ENCODE measurements around the gene ADAT2.
"Not testable (repeated sequence)": the region's sequence is repeated elsewhere in the genome, so short reads cannot be mapped to it uniquely, and the experiment has no call there.

Gene ADAT2

DNA sequence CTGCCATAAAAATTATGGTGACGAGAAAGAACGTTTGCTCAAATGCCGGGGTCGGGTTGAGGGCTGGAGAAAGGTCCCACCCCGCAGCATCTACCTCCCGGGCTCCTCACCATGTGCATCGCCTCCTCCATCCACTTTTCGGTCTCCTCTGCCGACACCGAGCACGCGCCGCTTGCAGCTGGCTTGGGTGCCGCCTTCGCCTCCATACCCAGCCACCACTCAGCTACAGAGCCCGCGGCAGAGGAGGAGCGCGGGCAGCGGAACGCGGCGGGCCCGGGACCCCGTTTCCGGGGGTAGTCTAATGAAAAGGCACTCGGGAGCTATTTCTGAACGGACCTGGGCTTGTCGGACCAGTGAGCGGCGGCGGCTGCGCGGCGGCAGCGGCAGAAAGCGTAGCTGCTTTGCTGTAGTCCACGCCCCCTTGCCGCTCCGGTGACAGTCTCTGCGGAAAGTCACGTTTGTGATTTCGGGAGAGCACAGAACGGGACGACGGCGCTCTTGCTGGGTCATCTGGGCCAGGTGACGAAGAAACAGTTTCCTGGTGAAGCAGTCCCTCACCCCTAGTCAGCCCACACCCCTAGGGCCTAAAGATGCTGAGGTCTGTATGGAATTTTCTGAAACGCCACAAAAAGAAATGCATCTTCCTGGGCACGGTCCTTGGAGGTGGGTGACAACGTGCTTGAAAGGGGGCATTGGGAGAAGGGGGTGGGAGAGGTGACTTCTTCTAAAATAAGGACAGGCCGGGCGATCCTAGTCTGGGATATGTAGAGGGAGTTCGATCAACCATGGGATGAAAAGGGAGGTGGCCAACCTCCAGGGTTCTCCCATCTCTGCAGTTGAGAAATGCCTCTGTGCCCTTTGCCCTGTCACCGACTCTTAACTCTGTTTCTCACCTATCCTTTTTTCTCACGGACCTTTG, at the start of gene ADAT2, which contains the start of gene PEX3:
Gene ADAT2 (minus strand): TSS at position 243 of the 919 bp plus-strand sequence. CDS start 37 bp downstream, at position 206.
Gene PEX3 (plus strand): TSS at position 353 of the 919 bp plus-strand sequence. CDS start 238 bp downstream, at position 591.
- DNase-seq (ENCODE audit: low read depth) = peak; percentile 82

GRCh38 chr6:143498428-143498827, 47.9 kb upstream of the ADAT2 start:
- no peak for DNase-seq (ENCODE audit: low read depth)

- no peak for DNase-seq (ENCODE audit: low read depth)
These were observed 46.5 kb upstream of the ADAT2 start for GRCh38 chr6:143496974-143497373.

- no peak for DNase-seq (ENCODE audit: low read depth)
These were observed 40.3 kb upstream of the ADAT2 start for GRCh38 chr6:143490775-143491174.

DNA sequence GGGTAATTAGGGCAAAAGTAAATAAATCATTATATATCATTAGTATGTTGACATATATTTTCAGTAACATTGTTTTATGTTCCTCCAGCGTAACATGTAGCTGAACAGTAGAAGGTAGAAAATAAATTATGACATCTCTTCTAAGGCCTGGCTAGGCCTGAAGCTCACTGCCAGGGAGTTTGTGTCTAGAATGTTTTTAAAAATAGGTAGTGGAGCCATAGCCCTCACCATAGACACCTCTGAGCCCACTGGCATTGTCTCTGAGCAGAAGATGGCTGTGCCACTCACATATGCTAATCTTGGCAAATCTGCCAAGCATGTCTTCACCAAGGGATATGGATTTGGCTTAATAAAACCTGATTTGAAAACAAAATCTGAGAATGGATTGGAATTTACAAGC, 39.7 kb upstream of the ADAT2 start:
- DNase-seq (ENCODE audit: low read depth) = no peak

GRCh38 chr6:143486752-143487151, 36.3 kb upstream of the ADAT2 start:
- no peak for DNase-seq (ENCODE audit: low read depth)

GRCh38 chr6:143485967-143486366, 35.5 kb upstream of the ADAT2 start:
- DNase-seq (ENCODE audit: low read depth) = no peak

GRCh38 chr6:143482593-143482992, 32.1 kb upstream of the ADAT2 start:
- DNase-seq (ENCODE audit: low read depth) = no peak

DNA sequence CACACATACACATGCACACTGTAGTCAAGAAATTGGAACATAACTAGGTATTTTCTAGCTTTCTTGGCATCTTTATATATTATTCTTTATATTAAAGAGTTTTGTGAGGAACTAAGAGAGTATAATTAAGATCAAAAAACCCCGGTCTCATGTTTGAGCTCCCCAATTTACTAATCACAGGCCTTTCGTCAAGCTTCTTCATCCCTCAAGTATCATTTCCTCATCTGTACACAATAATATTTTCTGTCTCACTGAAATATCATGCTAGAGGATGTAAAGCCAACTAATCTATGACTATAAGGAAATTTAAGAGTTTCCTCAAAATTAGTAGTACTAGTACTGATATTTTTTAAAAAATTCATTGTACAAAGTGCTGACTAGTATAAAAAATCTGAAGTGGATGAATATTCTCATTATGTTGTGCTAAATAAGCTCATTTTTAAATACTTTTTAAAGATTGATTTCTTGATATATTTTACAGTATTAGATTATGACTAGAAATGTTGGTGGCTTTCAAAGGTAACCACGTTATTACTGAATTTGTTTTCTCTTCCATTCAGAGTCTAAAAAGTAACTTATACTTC, 28.1 kb upstream of the ADAT2 start:
- no peak for DNase-seq (ENCODE audit: low read depth)

DNA sequence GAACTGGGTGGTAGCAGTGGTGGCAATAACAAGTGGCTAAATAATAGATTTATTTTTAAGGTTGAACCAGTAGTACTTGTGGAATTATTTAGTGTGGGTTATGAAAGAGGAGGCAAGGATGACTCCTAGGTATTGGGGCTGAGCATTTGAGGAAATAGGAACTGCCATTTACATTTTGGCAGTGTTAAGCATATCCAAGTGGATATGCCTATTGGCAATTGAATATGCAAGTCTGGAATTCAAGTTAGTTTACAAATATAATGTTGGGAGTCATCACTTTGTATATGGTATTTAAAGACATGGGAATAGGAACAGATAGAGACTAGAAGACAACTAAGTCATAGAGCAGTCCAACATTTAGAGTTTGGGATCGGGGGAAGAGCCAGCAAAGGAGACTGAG, 26.1 kb upstream of the ADAT2 start:
- DNase-seq (ENCODE audit: low read depth) = no peak

DNA sequence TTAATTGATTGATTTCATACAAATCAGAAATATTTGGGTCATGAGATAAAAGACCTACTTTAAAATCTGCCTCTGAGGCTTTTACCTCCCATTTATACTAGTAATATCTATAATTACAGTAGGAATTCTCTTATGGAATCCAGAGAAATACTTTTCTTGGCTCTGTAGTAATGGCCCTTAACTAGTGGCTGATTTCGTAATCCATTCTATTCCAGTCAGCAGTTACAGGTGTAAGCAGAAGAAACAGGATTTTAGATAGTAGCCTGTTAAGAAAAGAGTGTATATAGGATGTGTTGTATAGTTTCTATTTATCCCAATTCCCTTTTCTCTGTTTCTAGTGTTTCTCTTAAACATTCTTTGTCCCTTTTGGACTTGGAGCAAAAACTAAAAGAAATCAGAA, 21.3 kb upstream of the ADAT2 start:
- no peak for DNase-seq (ENCODE audit: low read depth)

DNA sequence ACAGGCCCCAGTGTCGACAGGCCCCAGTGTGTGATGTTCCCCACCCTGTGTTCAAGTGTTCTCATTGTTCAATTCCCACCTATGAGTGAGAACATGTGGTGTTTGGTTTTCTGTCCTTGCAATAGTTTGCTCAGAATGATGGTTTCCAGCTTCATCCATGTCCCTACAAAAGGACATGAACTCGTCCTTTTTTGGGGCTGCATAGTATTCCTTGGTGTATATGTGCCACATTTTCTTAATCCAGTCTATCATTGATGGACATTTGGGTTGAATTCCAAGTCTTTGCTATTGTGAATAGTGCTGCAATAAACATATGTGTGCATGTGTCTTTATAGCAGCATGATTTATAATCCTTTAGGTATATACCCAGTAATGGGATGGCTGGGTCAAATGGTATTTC, 18.3 kb upstream of the ADAT2 start:
- not testable (repeated sequence) for DNase-seq (ENCODE audit: low read depth)

DNA sequence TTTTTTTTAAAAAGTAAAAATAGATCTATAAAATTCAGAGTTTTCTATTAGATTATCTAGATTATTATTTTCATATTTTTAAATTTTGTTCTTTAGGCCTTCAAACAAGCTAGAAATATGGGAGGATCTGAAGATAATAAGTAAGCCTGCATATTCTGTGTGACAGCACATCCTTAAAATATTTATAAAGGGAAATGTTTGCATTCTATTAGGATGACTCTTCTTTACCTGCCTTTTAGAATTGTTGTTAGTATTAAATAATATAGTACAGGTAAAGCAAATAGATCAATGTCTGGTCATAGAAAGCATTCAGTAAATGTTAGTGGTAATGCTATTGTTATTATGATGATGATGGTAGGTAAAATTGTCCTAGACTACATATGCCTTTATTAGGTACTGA, 17.5 kb upstream of the ADAT2 start:
- DNase-seq (ENCODE audit: low read depth) = no peak

- no peak for DNase-seq (ENCODE audit: low read depth)
These were observed 15.1 kb upstream of the ADAT2 start for GRCh38 chr6:143465546-143465945.

- DNase-seq (ENCODE audit: low read depth) = peak; percentile 34
These were observed 7.3 kb upstream of the ADAT2 start for GRCh38 chr6:143457563-143458359.

GRCh38 chr6:143451531-143451930, 1.0 kb upstream of the ADAT2 start:
- no peak for DNase-seq (ENCODE audit: low read depth)

DNA sequence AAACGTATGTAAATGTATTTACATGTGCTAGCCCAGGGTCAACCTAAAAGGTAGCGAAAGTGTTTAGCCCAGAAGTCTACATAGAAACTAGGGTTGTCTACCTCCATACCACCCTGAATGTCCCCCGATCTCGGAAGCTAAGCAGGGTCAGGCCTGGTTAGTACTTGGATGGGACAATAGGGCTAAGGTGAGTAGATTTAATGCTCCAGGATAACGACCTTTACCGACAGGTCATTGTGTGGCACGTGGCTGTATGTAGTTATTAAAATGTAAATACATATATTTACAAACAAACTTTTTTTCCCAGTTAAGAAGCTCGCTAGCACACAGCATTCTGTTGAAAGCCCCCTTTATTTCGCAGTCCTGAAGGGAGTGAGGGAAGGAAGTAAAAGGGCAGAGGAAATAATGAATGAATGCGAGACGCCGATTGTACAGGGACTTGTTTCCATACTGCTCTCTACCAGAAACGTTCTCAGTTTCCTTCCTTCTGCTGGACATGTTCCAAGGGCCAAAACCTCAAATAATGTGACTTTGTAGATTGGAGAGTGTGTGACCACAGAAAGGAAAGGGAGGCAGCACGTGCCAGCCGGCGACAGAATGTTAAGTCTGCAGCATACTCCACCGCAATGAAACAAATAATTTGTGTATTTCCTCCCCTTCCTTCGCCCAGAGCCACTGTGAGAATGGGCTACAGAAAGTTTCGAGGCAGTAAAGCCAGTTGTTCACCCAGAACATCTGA, 612 bp downstream of the ADAT2 start:
- no peak for DNase-seq (ENCODE audit: low read depth)

DNA sequence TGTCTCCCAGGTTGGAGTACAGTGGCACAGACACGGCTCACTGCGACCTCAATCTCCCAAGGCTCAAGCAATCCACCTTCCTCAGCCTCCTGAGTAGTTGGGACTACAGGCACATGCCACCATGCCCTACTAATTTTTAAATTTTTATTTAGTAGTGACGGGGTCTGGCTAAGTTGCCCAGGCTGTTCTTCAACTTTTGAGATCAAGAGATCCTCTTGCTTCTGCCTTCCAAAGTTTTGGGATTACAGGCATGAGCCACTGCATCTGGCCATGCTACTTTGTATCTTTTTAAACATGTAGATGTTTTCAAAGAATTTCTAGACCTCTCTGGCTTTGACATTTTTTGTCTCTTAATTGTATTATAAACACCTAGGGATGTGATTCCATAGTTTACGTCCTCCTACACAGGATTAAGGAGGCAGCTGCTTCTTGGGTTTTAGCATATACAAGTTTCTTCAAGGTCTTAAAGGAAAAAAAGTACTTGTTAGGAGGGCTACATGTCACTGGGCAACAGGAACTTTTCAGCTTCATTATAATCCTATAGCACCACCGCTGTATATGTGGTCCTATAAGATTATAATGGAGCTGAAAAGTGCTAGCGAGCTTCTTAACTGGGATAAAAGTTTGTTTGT, 1.3 kb downstream of the ADAT2 start:
- no peak for DNase-seq (ENCODE audit: low read depth)

- not testable (repeated sequence) for DNase-seq (ENCODE audit: low read depth)
These were observed 2.6 kb downstream of the ADAT2 start for GRCh38 chr6:143447865-143448264.

GRCh38 chr6:143443096-143443495, 7.4 kb downstream of the ADAT2 start:
- no peak for DNase-seq (ENCODE audit: low read depth)
